Ascending aorta (tissue), 2 donors: Measurements from ENCODE around the gene PRPF38A. TPM values are rescaled to one million over a fixed set of nuclear protein-coding genes. Genes with fewer than 3 reads are reported as not detected.

Experiments
- DNase-seq, 2 donors: peaks; one replicate each; pipeline ENCODE4 v3.0.0-alpha.2; 2019; ENCODE audit warnings: low spot score in 2 of 2
- H3K27ac ChIP-seq, 2 donors: fragments of 200-600 bp; sonication (generic); one replicate each; pipeline ENCODE4 v1.5.1; 2016 to 2017; ENCODE audit warnings: mild to moderate bottlenecking in 1 of 2
- H3K27me3 ChIP-seq: fragments of 200-600 bp; sonication (generic); one replicate; pipeline ENCODE4 v1.5.1; 2017
- H3K36me3 ChIP-seq, 2 donors: fragments of 200-600 bp; sonication (generic); one replicate each; pipeline ENCODE4 v1.5.1; 2016
- H3K4me1 ChIP-seq, 2 donors: fragments of 200-600 bp; sonication (generic); one replicate each; pipeline ENCODE4 v1.5.1; 2016 to 2017; ENCODE audit warnings: mild to moderate bottlenecking in 1 of 2
- H3K4me3 ChIP-seq, 2 donors: fragments of 200-600 bp; sonication (generic); one replicate each; pipeline ENCODE4 v1.5.1; 2016 to 2017; ENCODE audit warnings: mild to moderate bottlenecking in 1 of 2
- H3K9me3 ChIP-seq, 2 donors: fragments of 200-600 bp; sonication (generic); one replicate each; pipeline ENCODE4 v1.5.1; 2016
- CTCF ChIP-seq, 3 experiments: fragments of 200-600 bp in 2 of 3; fragments of 450-650 bp in 1 of 3; sonication (generic) in 2 of 3; IDR thresholded peaks; one replicate each; pipeline ENCODE4 v1.5.1; 2016 to 2019; ENCODE audit warnings: antibody characterized with exemption in 3 of 3, mild to moderate bottlenecking in 1 of 3, moderate library complexity in 1 of 3
- intact Hi-C: fragments of 100-400 bp; cut with DNase I; formaldehyde crosslinking; loops from one replicate; pipeline ENCODE4 v1.15.1; 2023
- total RNA-seq: library from RNA; depleted of rRNA; stranded (reverse); fragments of >200 nt; gene quantifications from one replicate; pipeline ENCODE4 v1.1.0, GENCODE V29; 2016

PRPF38A gene
- total RNA-seq, 1 donor from 2014 or later = 20.3 TPM

- no peak for TF ChIP-seq CTCF (IDR thresholded peaks at IDR 0.05)
- intact Hi-C loops = no loop called here
- no peak for DNase-seq
- Histone ChIP-seq H3K27me3 (no peaks in the 10 kb centered on the region), H3K4me3 (no peak overlapping the region), H3K9me3 (no peaks in the 10 kb centered on the region), H3K4me1 (no peaks in the 10 kb centered on the region), H3K36me3 (peaks cover 39 to 76% of the 10 kb centered on the region in 2 donors), H3K27ac (no peak overlapping the region)
Observed at GRCh38 chr1:52420713-52421112, 16.3 kb downstream of the PRPF38A start.

GRCh38 chr1:52423055-52423454, 18.7 kb downstream of the PRPF38A start:
- Histone ChIP-seq H3K4me3 (no peak overlapping the region), H3K9me3 (no peaks in the 10 kb centered on the region), H3K4me1 (no peaks in the 10 kb centered on the region), H3K36me3 (peaks cover 21 to 60% of the 10 kb centered on the region in 2 donors), H3K27me3 (no peaks in the 10 kb centered on the region), H3K27ac (no peak overlapping the region)
- no peak for TF ChIP-seq CTCF (IDR thresholded peaks at IDR 0.05)
- DNase-seq = no peak
- intact Hi-C loops = no loop called here

- peaks cover 19 to 58% of the 10 kb centered on the region in 2 donors for H3K36me3 ChIP-seq
- no peak overlapping the region for H3K4me3 ChIP-seq
- H3K9me3 ChIP-seq = no peaks in the 10 kb centered on the region
- H3K27me3 ChIP-seq = no peaks in the 10 kb centered on the region
- no peak overlapping the region for H3K27ac ChIP-seq
- H3K4me1 ChIP-seq = no peaks in the 10 kb centered on the region
- intact Hi-C loops = no loop called here
- no peak for TF ChIP-seq CTCF (IDR thresholded peaks at IDR 0.05)
- no peak for DNase-seq
Observed at GRCh38 chr1:52423771-52424170, 19.4 kb downstream of the PRPF38A start.

- Histone ChIP-seq H3K27ac (no peak overlapping the region), H3K9me3 (no peaks in the 10 kb centered on the region), H3K4me3 (no peak overlapping the region), H3K4me1 (no peaks in the 10 kb centered on the region), H3K27me3 (no peaks in the 10 kb centered on the region), H3K36me3 (peaks cover 15 to 54% of the 10 kb centered on the region in 2 donors)
- no peak for DNase-seq
- no peak for TF ChIP-seq CTCF (IDR thresholded peaks at IDR 0.05)
- intact Hi-C loops = no loop called here
Observed at GRCh38 chr1:52424231-52424636, 19.8 kb downstream of the PRPF38A start.

GRCh38 chr1:52424813-52425212, 20.4 kb downstream of the PRPF38A start:
- H3K4me3 ChIP-seq = no peak overlapping the region
- intact Hi-C loops = no loop called here

More at GRCh38 chr1:52424813-52425212, 20.4 kb downstream of the PRPF38A start:
- Histone ChIP-seq H3K27me3 (no peaks in the 10 kb centered on the region), H3K27ac (no peak overlapping the region), H3K4me1 (no peaks in the 10 kb centered on the region), H3K36me3 (peaks cover 15 to 49% of the 10 kb centered on the region in 2 donors), H3K9me3 (no peaks in the 10 kb centered on the region)
- no peak for DNase-seq
- TF ChIP-seq CTCF (IDR thresholded peaks at IDR 0.05) = no peak
